ENCODE results near the gene XRCC5.

Gene XRCC5

GRCh38 chr2:216222650-216223352, 113.7 kb downstream of the XRCC5 start:
- in situ Hi-C loops (cut with HindIII; ENCODE audit: low pct_unique_long_range_greater_than_20kb, low sequenced_read_pairs), result no loop called here
- no peak for DNase-seq (ENCODE audit: low read depth in 1 of 2, low spot score in 1 of 2)
- no peak for TF ChIP-seq JUND (IDR thresholded peaks at IDR 0.05; ENCODE audit: low read depth)

- DNase-seq (ENCODE audit: low read depth in 1 of 2, low spot score in 1 of 2), result no peak
- no peak for TF ChIP-seq JUND (IDR thresholded peaks at IDR 0.05; ENCODE audit: low read depth)
- in situ Hi-C loops (cut with HindIII; ENCODE audit: low pct_unique_long_range_greater_than_20kb, low sequenced_read_pairs), result no loop called here
Measured at GRCh38 chr2:216224388-216224787, 115.2 kb downstream of the XRCC5 start.

GRCh38 chr2:216229277-216229914, 120.2 kb downstream of the XRCC5 start:
- in situ Hi-C loops (cut with HindIII; ENCODE audit: low pct_unique_long_range_greater_than_20kb, low sequenced_read_pairs), result no loop called here
- DNase-seq (ENCODE audit: low read depth in 1 of 2, low spot score in 1 of 2), result no peak
- TF ChIP-seq JUND (IDR thresholded peaks at IDR 0.05; ENCODE audit: low read depth), result no peak

- in situ Hi-C loops (cut with HindIII; ENCODE audit: low pct_unique_long_range_greater_than_20kb, low sequenced_read_pairs), result no loop called here
- TF ChIP-seq JUND (IDR thresholded peaks at IDR 0.05; ENCODE audit: low read depth), result no peak
- no peak for DNase-seq (ENCODE audit: low read depth in 1 of 2, low spot score in 1 of 2)
Measured at GRCh38 chr2:216231867-216232266, 122.7 kb downstream of the XRCC5 start.

GRCh38 chr2:216232721-216233120, 123.6 kb downstream of the XRCC5 start:
- no peak for TF ChIP-seq JUND (IDR thresholded peaks at IDR 0.05; ENCODE audit: low read depth)
- no peak for DNase-seq (ENCODE audit: low read depth in 1 of 2, low spot score in 1 of 2)
- in situ Hi-C loops (cut with HindIII; ENCODE audit: low pct_unique_long_range_greater_than_20kb, low sequenced_read_pairs), result no loop called here

GRCh38 chr2:216233281-216233995, 124.3 kb downstream of the XRCC5 start:
- in situ Hi-C loops (cut with HindIII; ENCODE audit: low pct_unique_long_range_greater_than_20kb, low sequenced_read_pairs), result no loop called here
- DNase-seq (ENCODE audit: low read depth in 1 of 2, low spot score in 1 of 2), result no peak
- no peak for TF ChIP-seq JUND (IDR thresholded peaks at IDR 0.05; ENCODE audit: low read depth)

- TF ChIP-seq JUND (IDR thresholded peaks at IDR 0.05; ENCODE audit: low read depth), result no peak
- DNase-seq (ENCODE audit: low read depth in 1 of 2, low spot score in 1 of 2), result no peak
- in situ Hi-C loops (cut with HindIII; ENCODE audit: low pct_unique_long_range_greater_than_20kb, low sequenced_read_pairs), result no loop called here
Measured at GRCh38 chr2:216234106-216234505, 125.0 kb downstream of the XRCC5 start.

- in situ Hi-C loops (cut with HindIII; ENCODE audit: low pct_unique_long_range_greater_than_20kb, low sequenced_read_pairs), result no loop called here
- TF ChIP-seq JUND (IDR thresholded peaks at IDR 0.05; ENCODE audit: low read depth), result no peak
- no peak for DNase-seq (ENCODE audit: low read depth in 1 of 2, low spot score in 1 of 2)
Measured at GRCh38 chr2:216235462-216235861, 126.3 kb downstream of the XRCC5 start.

GRCh38 chr2:216235896-216236295, 126.7 kb downstream of the XRCC5 start:
- in situ Hi-C loops (cut with HindIII; ENCODE audit: low pct_unique_long_range_greater_than_20kb, low sequenced_read_pairs), result no loop called here
- no peak for DNase-seq (ENCODE audit: low read depth in 1 of 2, low spot score in 1 of 2)
- TF ChIP-seq JUND (IDR thresholded peaks at IDR 0.05; ENCODE audit: low read depth), result no peak

- in situ Hi-C loops (cut with HindIII; ENCODE audit: low pct_unique_long_range_greater_than_20kb, low sequenced_read_pairs), result no loop called here
- no peak for TF ChIP-seq JUND (IDR thresholded peaks at IDR 0.05; ENCODE audit: low read depth)
- no peak for DNase-seq (ENCODE audit: low read depth in 1 of 2, low spot score in 1 of 2)
Measured at GRCh38 chr2:216236486-216236885, 127.3 kb downstream of the XRCC5 start.

- no peak for TF ChIP-seq JUND (IDR thresholded peaks at IDR 0.05; ENCODE audit: low read depth)
- DNase-seq (ENCODE audit: low read depth in 1 of 2, low spot score in 1 of 2), result no peak
- in situ Hi-C loops (cut with HindIII; ENCODE audit: low pct_unique_long_range_greater_than_20kb, low sequenced_read_pairs), result no loop called here
Measured at GRCh38 chr2:216242365-216242764, 133.2 kb downstream of the XRCC5 start.

- in situ Hi-C loops (cut with HindIII; ENCODE audit: low pct_unique_long_range_greater_than_20kb, low sequenced_read_pairs), result no loop called here
- no peak for DNase-seq (ENCODE audit: low read depth in 1 of 2, low spot score in 1 of 2)
- TF ChIP-seq JUND (IDR thresholded peaks at IDR 0.05; ENCODE audit: low read depth), result no peak
Measured at GRCh38 chr2:216243026-216243425, 133.9 kb downstream of the XRCC5 start.

GRCh38 chr2:216245391-216245975, 136.3 kb downstream of the XRCC5 start:
- no peak for TF ChIP-seq JUND (IDR thresholded peaks at IDR 0.05; ENCODE audit: low read depth)
- in situ Hi-C loops (cut with HindIII; ENCODE audit: low pct_unique_long_range_greater_than_20kb, low sequenced_read_pairs), result no loop called here

More at GRCh38 chr2:216245391-216245975, 136.3 kb downstream of the XRCC5 start:
- DNase-seq (ENCODE audit: low read depth in 1 of 2, low spot score in 1 of 2), result no peak

Measured in T47D (cell line).